Measurements from ENCODE around the gene TBC1D1. TPM values are rescaled to one million over a fixed set of nuclear protein-coding genes. Genes with fewer than 3 reads are reported as not detected.

TBC1D1 gene
- total RNA-seq, 2 experiments from 2014 or later = 40.7 to 46.5 TPM

- H3K27ac Mint-ChIP-seq = no peak overlapping the region
- no peaks in the 10 kb centered on the region for H3K36me3 Mint-ChIP-seq (ENCODE audit: low read depth)
- H3K27me3 ChIP-seq (ENCODE audit: control insufficient read depth in 1 of 2, insufficient read depth in 2 of 2, low read length in 2 of 2) = no peaks in the 10 kb centered on the region
- no peaks in the 10 kb centered on the region for H3K4me1 Mint-ChIP-seq (ENCODE audit: low read depth)
- TF ChIP-seq CTCF (IDR thresholded peaks at IDR 0.05) = no peak
- DNase-seq (no peak), ATAC-seq (ENCODE audit: poor library complexity) (no peak)
- no peaks in the 10 kb centered on the region for H3K36me3 ChIP-seq (ENCODE audit: insufficient read depth, low read length)
- no peak overlapping the region for H3K4me3 ChIP-seq (ENCODE audit: low read length)
- no peaks in the 10 kb centered on the region for H3K9me3 Mint-ChIP-seq
- H3K27ac ChIP-seq (ENCODE audit: low read depth in 1 of 2, low read length in 2 of 2) = no peak overlapping the region
- ChIA-PET CTCF (no interaction called here), POLR2A (interaction anchor here (1.2 kb wide), 1 partner anchor 9 kb away, joined by 4 read pairs; no protein-coding TSS in a partner anchor)
- H3K4me1 ChIP-seq (ENCODE audit: insufficient read depth, low read length) = no peaks in the 10 kb centered on the region
- no peaks in the 10 kb centered on the region for H3K9me3 ChIP-seq (ENCODE audit: control insufficient read depth in 1 of 2, insufficient read depth in 1 of 2, low read length in 2 of 2)
- no peak overlapping the region for H3K4me3 Mint-ChIP-seq
- H3K27me3 Mint-ChIP-seq = no peaks in the 10 kb centered on the region
- intact Hi-C loops (cut with DNase I, micrococcal nuclease) = no loop called here
Observed at GRCh38 chr4:37882665-37883296, 8.1 kb upstream of the TBC1D1 start.

GRCh38 chr4:37884855-37885487, 5.9 kb upstream of the TBC1D1 start:
- Histone ChIP-seq H3K4me3 (ENCODE audit: low read length) (no peak overlapping the region), H3K27ac (ENCODE audit: low read depth in 1 of 2, low read length in 2 of 2) (no peak overlapping the region), H3K4me1 (ENCODE audit: insufficient read depth, low read length) (peaks cover 7% of the 10 kb centered on the region), H3K9me3 (ENCODE audit: control insufficient read depth in 1 of 2, insufficient read depth in 1 of 2, low read length in 2 of 2) (no peaks in the 10 kb centered on the region), H3K27me3 (ENCODE audit: control insufficient read depth in 1 of 2, insufficient read depth in 2 of 2, low read length in 2 of 2) (no peaks in the 10 kb centered on the region), H3K36me3 (ENCODE audit: insufficient read depth, low read length) (no peaks in the 10 kb centered on the region)
- no peak for ATAC-seq (ENCODE audit: poor library complexity)
- H3K27ac Mint-ChIP-seq = no peak overlapping the region
- no peaks in the 10 kb centered on the region for H3K36me3 Mint-ChIP-seq (ENCODE audit: low read depth)
- intact Hi-C loops (cut with DNase I, micrococcal nuclease) = no loop called here
- POLR2A ChIA-PET = no interaction called here
- peaks cover 8% of the 10 kb centered on the region for H3K4me1 Mint-ChIP-seq (ENCODE audit: low read depth)
- no peaks in the 10 kb centered on the region for H3K9me3 Mint-ChIP-seq
- no peak for DNase-seq
- no peak overlapping the region for H3K4me3 Mint-ChIP-seq
- H3K27me3 Mint-ChIP-seq = no peaks in the 10 kb centered on the region
- no peak for TF ChIP-seq CTCF (IDR thresholded peaks at IDR 0.05)
- CTCF ChIA-PET = no interaction called here

GRCh38 chr4:37885496-37885895, 5.4 kb upstream of the TBC1D1 start:
- ChIA-PET POLR2A (no interaction called here), CTCF (no interaction called here)
- H3K27me3 ChIP-seq (ENCODE audit: control insufficient read depth in 1 of 2, insufficient read depth in 2 of 2, low read length in 2 of 2) = no peaks in the 10 kb centered on the region

More at GRCh38 chr4:37885496-37885895, 5.4 kb upstream of the TBC1D1 start:
- H3K4me3 ChIP-seq (ENCODE audit: low read length) = no peak overlapping the region
- no peak for DNase-seq
- no peaks in the 10 kb centered on the region for H3K9me3 ChIP-seq (ENCODE audit: control insufficient read depth in 1 of 2, insufficient read depth in 1 of 2, low read length in 2 of 2)
- Mint-ChIP-seq H3K4me3 (no peak overlapping the region), H3K36me3 (ENCODE audit: low read depth) (no peaks in the 10 kb centered on the region), H3K27me3 (no peaks in the 10 kb centered on the region), H3K9me3 (no peaks in the 10 kb centered on the region), H3K4me1 (ENCODE audit: low read depth) (peaks cover 8% of the 10 kb centered on the region), H3K27ac (no peak overlapping the region)
- TF ChIP-seq CTCF (IDR thresholded peaks at IDR 0.05) = no peak
- ATAC-seq (ENCODE audit: poor library complexity) = no peak
- H3K4me1 ChIP-seq (ENCODE audit: insufficient read depth, low read length) = peaks cover 12% of the 10 kb centered on the region
- H3K27ac ChIP-seq (ENCODE audit: low read depth in 1 of 2, low read length in 2 of 2) = no peak overlapping the region
- H3K36me3 ChIP-seq (ENCODE audit: insufficient read depth, low read length) = no peaks in the 10 kb centered on the region
- intact Hi-C loops (cut with DNase I, micrococcal nuclease) = no loop called here

Measured in CD4-positive, alpha-beta T cell (primary cell).